ENCODE results near the gene RRAS2.
"Not testable (repeated sequence)": the region's sequence is repeated elsewhere in the genome, so short reads cannot be mapped to it uniquely, and the experiment has no call there.

RRAS2 gene

DNA sequence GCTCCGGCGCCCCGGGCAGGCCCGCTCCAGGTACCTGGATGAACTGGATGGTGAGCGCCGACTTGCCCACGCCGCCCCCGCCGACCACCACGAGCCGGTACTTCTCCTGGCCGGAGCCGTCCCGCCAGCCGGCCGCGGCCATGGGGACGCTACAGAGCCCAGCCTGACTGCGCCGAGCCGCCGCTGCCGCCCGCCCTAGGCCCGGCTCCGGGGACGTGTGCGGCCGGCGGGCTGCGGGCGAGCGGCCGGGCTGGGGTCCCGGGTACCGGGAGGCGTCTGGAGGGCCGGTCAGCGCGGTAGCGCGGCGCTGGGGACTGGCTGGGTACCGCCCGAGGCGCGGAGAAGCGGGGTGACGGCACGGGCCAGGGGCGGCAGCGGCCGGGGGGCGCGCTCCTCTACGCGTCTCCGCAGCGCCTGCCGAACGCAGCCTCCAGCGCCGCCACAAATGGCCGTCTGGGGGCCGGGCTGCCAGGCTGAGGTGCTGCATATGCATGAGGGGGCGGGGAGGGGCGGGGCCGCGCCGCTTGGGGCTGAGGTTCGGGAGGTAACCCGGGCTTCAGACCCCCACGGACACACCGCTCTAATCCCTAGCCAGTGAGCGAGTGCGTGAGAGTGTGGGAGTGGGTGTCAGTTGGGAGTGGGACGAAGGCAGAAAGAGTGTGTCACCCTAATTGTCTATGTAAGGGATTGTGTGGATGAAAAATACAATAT is at the start of gene RRAS2:
TSS of gene RRAS2 (minus strand) at position 455 of the 711 bp plus-strand sequence. CDS start at position 142, 313 bp downstream.
- DNase-seq (ENCODE audit: low read depth in 2 of 2) = peak; percentile 54 to 63

DNA sequence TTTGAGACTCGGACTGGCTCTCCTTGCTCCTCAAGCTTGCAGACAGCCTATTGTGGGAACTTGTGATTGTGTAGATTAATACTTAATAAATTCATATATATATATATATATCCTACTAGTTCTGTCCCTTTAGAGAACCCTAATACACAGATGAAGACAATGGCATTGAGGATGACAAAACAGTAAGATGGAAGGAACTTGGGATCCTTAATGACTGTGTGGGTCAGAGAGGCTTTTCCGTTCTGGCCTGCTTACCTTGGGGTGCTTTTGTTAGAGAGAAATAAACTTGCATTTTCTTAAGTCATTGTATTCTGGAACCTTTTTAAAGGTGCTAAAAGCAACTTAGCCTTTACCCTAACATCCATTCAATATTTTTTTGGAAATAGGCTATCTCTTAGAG is 49.6 kb upstream of the RRAS2 start:
- DNase-seq (ENCODE audit: low read depth in 2 of 2) = no peak

DNA sequence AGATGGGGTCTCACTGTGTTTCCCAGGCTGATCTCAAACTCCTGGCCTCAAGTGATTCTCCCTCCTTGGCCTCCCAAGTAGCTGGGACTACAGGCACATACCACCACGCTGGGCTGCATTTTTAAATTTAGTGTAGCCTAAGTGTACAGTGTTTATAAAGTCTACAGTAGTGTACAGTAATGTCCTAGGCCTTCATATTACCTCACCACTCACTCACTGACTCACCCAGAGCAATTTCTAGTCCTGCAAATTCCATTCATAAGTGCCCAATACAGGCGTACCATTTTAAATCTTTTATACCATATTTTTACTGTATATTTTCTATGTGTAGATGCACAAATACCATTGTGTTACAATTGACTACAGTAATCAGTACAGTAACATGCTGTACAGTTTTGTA is 47.1 kb upstream of the RRAS2 start:
- not testable (repeated sequence) for DNase-seq (ENCODE audit: low read depth in 2 of 2)

DNA sequence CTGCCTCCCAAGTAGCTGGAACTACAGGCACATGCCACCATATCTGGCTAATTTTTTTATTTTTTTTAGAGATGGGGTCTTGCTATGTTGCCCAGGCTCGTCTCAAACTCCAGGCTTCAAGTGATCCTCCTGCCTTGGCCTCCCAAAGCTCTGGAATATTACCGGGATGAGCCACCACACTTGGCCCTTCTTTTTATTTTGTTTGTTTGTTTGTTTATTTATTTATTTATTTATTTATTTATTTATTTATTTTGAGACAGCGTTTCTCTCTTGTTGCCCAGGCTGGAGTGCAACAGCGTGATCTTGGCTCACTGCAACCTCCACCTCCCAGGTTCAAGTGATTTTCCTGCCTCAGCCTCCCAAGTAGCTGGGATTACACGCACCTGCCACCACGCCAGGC is 44.5 kb upstream of the RRAS2 start:
- DNase-seq (ENCODE audit: low read depth in 2 of 2) = not testable (repeated sequence)

DNA sequence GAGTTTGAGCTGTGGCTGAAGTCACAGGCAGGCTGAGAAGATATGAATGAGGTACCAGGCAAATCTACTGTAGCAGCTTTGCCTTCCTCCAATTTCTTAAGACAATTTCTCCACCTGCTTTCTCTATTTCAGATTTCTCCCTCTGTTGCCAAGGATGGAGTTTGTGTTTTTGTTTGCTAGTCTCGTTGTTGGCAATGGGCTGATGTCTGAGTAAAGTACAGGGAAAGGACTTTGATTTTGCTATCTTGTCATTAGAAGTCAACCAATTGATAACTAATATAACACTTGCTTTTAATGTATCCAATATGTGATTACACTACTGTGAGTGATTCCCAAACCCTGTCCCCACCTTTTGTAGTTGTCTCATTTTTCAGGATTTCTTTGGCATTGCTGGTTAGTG is 40.1 kb upstream of the RRAS2 start:
- no peak for DNase-seq (ENCODE audit: low read depth in 2 of 2)

DNA sequence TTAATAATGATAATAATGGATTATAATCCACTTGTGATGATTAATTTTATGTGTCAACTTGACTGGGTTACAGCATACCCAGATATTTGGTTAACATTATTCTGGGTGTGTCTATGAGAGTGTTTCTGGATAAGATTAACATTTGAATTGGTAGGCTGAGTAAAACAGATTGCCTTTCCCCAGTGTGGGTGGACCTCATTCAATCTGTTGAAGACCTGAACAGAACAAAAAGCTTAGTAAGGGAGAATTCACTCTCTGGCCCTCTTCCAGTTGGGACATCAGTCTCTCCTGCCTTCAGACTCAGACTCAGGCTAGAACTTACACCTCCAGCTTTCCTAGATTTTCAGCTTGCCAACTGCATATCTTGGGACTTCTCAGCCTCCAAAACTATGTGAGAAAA is 37.3 kb upstream of the RRAS2 start:
- DNase-seq (ENCODE audit: low read depth in 2 of 2) = no peak

DNA sequence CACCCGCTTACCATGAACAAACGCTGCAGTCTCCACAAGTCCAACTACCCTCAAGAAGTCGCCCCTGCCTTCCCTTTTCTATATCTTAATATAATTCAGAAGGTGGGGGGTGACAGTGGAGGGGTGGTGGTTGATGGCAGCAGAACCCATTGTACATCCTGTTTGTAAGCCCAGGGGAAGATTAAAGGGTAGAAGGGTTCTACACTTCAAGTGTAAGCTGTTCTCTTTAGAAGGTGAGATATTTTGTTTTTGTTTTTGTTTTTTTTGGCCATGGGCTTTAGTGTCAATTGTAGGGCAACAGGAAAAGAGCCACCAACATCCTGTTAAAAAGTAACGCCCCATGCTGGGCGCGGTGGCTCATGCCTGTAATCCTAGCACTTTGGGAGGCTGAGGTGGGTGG is 34.9 kb upstream of the RRAS2 start:
- DNase-seq (ENCODE audit: low read depth in 2 of 2) = no peak

DNA sequence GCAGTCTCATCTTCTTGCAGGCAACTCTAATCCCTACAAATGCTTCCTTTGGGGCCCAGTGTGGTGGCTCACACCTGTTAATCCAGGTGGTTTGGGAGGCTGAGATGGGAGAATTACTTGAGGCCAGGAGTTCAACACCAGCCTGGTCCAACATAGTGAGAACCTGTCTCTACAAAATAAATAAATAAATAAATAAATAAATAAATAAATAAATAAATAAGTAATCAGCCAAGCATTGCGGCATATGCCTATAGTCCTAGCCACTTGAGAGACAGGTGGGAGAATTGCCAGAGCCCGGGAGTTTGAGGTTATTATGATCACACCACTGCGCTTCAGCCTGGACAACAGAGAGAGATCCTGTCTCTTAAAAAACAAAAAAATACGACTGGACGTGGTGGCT is 34.1 kb upstream of the RRAS2 start:
- DNase-seq (ENCODE audit: low read depth in 2 of 2) = no peak

DNA sequence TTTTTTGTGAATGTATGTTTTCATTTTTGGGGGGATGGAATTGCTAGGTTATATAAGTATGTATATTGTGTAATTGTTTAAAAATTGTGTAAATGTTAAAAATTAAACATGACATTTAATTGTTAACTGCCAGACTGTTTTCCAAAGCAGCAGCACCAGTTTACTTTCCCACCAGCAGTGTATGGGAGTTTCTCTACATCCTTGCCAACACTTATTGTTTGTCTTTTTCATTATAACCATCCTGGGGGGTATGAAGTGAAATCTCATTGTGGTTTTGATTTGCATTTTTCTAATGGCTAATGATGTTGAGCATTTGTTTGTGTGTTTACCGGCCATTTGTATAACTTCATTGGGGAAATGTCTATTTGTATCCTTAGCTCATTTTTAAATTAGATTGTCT is 31.7 kb upstream of the RRAS2 start:
- no peak for DNase-seq (ENCODE audit: low read depth in 2 of 2)

DNA sequence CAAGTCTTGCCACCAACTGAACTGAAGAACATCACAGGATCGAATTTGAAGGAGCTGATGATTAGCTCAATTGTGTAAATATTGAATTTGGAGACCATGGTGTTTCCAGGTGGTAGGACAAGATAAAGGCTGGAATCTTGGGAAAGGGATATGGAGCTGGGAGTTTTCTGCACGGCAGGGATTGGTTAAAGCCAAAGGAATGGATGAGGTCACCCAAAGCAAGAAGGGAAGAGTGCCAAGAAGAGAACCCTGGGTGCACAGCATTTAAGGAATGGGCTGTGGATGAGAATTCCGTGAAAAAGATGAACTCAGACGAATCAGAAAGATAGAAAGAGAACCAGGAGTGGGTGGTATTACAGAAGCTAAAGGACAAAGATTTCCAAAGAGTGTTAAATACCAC is 29.4 kb upstream of the RRAS2 start:
- no peak for DNase-seq (ENCODE audit: low read depth in 2 of 2)

DNA sequence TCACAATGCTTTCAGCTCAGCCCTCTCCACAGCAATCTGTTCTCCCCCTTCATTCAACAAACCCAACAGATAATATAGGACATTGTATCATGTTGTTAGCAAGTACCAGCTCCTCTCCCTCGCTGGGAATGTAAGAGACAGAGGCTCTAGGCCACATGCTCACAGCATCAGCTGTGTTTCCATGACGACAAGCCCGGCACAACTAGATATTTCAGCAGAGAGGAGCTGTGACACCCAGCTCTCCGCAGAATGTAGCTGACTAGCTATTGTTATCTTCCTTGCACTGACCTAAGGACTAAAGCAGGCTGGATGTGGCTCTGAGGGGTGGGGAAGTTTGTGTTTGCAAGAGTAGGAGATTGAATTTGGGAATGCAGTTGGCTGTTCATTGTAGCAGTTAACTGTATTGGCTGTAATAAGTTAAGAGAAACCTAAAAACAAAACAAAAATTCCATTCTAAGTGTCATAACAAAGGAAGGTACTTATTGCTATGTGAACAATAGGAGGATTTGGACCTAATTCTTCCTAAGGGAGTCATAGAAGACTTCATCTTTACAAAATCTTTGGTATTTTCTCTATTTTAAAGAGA is 28.0 kb upstream of the RRAS2 start:
- no peak for DNase-seq (ENCODE audit: low read depth in 2 of 2)

DNA sequence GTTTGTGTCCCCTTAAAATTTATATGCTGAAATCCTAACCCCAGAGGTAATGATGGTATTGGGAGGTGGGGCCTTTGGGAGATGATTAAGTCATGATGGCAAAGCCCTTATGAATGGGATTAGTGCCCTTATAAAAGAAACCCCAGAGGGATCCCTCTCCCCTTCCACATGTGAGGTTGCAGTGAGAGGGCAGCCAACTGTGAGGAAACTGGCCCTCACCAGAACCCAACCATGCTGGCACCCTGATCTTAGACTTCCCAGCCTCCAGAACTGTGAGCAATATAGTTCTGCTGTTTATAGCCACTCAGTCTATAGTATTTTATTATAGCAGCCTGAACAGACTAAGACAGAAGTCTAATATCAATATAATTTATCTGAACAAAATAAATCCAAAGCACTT is 27.1 kb upstream of the RRAS2 start:
- no peak for DNase-seq (ENCODE audit: low read depth in 2 of 2)

DNA sequence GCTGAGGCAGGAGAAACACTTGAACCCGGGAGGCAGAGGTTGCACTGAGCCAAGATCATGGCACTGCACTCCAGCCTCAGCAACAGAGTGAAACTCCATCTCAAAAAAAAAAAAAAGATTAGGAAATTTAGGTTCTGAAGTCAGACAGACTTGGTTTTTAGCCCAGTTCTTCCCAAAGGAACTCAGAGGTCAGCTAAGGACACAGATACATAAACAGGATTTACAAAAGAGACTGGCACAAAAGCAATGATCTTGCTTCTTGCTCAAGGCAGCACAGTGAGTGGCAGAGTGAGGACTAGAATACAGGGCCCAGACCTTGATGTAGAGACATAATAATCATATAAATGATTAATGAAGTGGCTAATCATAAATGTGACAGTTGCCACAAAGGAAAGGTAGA is 25.4 kb upstream of the RRAS2 start:
- DNase-seq (ENCODE audit: low read depth in 2 of 2) = no peak

DNA sequence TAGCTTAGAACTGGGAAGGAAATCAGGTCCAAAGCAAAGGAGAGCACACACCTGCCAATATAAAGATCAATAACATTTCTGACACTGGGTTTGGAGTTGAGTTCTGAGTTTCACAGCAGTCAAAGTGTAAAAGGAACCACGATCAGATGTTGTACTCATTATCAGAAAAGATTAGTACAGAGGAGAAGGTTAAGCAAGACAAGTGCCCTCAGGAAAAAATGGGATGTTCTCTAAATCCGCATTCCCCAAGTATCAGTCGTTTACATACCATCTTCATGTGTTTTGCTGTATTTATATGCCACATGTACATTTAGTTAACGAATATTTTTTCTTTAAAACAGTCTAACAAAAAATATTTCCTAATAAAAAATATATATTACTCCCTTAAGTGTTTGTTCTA is 23.0 kb upstream of the RRAS2 start:
- DNase-seq (ENCODE audit: low read depth in 2 of 2) = no peak

DNA sequence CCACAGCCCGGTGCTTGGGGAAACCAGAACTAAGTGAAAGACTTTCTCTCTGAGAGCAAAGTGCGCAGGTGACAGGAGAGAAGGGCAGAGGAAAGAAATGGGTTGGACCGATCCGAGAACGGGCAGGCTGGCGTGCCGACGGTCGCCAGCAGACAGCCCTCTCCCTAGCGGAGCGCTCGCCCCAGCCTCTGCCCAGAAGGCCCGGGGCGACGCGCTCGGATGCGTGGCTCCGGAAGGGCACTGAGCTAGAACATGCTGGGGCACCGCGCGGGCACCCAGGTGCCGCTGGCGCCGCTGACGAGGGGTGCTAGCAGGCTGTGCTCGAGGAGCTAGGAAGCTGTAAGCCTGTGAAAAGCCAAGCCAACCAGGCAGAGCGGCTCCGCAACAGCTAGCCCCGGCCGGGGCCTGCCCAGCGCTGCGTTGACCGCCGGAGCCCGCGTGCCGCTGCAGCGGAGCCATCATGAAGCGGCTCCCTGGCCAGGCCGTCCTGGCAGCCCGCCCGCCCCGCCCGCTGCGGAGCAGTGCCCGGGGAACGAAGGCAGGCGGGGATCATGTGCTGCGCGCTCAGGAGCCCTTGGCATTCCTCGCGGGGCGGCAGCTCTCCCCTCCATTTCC is 22.1 kb upstream of the RRAS2 start:
- DNase-seq (ENCODE audit: low read depth in 2 of 2) = peak in 1 of 2 donors; percentile 13

DNA sequence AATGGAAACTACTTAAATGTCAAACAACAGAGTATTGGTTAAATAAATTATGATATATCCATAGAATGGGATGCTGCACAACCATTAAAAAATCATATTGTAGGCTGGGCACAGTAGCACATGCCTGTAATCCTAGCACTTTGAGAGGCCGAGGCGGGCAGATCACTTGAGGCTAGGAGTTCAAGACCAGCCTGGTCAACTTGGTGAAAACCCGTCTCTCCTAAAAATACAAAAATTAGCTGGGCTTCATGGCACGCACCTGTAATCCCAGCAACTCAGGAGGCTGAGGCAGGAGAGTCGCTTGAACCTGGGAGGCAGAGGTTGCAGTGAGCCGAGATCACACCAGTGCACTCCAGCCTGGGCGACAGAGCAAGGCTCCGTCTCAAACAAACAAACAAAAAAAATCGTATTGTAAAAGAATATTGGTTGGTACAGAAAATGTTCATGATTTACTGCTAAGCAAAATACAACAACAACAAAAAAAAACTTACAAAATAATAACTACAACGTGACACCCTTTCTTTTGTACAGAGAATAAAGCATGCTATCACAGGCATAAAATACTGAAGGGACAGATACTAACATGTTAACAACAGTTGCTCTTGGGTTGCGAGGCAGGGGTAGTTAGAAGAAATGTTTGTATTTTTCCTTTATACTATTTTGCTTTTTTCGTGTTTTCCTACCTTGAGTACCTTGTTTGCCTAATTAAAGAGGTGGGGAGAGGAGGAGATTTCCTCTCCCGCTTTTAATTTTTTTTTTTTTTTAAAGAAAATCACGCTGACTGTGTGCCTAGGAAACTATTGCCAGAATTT is 21.3 kb upstream of the RRAS2 start:
- no peak for DNase-seq (ENCODE audit: low read depth in 2 of 2)

DNA sequence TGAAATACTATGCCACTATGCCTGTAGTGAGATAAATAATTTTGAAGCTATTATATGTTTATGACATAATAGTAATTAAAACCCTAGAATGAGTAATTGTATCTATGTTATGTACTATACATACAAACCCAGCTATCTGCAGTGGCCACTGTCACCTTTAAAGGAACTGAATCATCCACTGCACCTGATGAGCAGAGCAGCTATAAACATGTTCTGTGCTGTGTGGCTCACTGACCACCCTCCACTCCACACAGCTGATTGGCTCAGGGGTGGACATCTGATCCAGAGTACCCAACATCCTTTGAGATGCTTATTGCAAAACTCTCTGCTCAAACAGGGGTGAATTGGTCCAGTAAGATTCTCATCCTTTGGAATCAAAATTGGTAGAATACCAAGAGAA is 19.2 kb upstream of the RRAS2 start:
- no peak for DNase-seq (ENCODE audit: low read depth in 2 of 2)

DNA sequence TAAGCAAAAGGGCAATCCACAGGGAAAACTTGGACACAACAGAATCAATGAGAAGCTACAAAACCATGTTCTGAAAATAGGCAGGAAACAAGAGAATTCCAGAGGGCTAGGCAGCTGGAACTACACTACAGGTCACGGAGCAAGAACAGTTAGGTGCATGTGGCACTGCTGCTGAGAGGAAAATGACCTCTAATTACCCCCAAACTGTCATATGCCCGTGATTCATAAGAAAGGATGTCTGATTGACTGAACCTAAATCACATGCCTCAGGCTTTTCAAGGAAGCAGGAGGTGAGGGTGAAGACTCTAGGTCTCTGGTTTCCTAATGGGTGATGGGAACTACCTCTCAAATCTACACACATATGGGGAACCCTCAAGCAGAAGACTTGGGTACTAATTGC is 17.9 kb upstream of the RRAS2 start:
- no peak for DNase-seq (ENCODE audit: low read depth in 2 of 2)

DNA sequence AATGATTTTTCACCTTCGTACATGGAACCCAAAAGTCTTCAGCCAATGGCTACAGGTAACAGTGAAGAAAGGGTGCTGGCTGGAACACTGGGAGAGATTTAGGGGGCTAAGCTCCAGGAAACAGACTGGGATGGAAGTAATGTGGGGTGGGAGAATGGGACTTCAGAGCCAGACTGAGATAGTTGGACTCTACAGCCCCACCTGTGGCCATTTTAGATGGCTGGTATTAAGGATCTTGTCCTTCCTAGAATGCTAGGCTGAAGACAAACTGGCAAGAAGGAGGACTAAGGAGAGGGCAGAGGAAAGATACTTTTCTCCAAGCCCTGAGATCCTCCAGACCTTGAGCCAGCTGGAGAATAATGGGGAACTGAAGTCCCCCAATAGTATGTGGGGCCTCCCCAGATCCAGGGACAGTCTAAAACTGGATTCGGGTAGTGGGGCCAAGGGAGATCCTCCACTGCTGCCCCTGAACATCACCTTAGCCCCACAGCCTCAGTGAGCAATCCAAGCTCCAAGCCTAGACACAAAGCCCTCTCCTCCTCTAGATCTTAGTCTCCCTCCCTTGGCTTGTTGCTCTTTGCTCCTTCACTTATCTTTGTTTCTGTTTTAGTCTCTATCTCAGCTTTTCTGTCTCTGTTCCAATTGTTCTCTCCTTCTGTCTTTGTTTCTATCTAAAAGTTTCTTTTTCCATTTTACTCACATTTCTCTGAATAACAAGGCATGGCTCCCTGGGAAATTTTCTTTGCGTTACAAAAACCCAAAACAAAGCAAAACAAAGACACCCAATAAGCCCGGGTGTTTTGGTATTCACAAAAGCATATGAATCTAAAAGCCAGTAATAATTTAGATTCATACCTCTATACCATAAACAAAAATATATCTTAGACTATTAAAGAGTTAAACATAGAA is 16.2 kb upstream of the RRAS2 start:
- no peak for DNase-seq (ENCODE audit: low read depth in 2 of 2)

DNA sequence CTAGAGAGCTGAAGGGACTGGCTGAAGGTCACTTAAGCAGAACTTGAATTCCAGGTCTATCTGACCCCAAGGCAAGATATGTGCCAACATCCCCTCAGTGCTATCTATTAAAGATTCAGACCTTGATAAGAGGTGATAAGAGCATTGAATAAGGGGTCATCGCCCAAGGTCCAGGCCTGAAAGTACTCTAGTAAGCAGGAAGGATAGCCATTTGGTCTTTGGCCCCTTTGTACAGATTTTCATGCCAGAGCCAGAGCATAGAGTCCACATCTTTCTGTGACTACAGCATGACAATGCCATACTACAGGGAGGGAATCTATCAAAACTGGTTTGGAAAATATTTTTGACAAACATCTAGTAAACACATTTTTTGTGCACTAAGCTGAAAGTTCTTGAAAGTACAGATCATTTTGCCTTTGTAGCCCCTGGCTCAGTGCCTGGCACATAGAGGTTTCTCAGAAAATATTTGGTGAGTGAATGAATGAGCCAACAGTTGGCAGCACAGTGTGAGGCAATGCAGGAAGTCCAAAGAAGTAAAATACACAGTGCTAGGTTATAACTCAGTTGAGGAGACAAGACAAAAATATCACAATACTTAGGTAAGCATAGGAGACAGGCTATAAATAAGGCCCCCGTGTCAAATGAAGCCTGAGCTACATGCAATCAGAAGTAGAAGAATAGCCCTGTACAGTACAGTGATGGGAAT is 15.1 kb upstream of the RRAS2 start:
- no peak for DNase-seq (ENCODE audit: low read depth in 2 of 2)

DNA sequence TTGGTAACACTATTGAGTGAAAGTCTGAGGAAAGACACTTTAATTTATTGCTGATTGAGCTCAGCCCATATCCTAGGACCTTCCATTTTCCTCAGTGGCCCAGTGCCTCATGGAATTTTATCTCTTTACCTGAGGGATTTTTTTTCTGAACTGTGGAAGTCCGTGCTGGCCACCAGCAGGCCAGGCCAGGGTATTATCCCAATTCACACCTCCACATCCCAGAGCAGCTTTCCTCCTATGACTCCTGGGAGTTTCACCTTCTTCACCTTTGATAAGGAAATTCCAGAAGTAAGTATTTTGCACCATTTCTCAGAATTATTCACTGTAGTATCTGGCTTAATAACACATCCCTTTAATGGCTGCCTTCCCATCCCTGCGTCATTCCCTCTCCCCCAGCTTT is 13.0 kb upstream of the RRAS2 start:
- DNase-seq (ENCODE audit: low read depth in 2 of 2) = no peak
